HepG2 (cell line): Measurements from ENCODE around the gene GPATCH8.

Experiments
- POGK ChIP-seq: sonication (generic); formaldehyde crosslinking; conservative IDR thresholded peaks from 2 replicates; pipeline ENCODE4 v1.8.0; 2022; ENCODE audit warnings: mild to moderate bottlenecking, moderate library complexity, missing genetic modification reagents
- TF ChIP-seq, protein P1 (sequence below): sonication (generic); formaldehyde crosslinking; IDR thresholded peaks from 2 replicates; pipeline ENCODE4 v1.4.0; 2020; ENCODE audit warnings: missing genetic modification reagents
- TF ChIP-seq, protein P2 (sequence below): IDR thresholded peaks from 2 replicates; pipeline ENCODE4 v1.6.1; 2012; ENCODE audit warnings: inconsistent platforms

- TF ChIP-seq, protein P1, sequence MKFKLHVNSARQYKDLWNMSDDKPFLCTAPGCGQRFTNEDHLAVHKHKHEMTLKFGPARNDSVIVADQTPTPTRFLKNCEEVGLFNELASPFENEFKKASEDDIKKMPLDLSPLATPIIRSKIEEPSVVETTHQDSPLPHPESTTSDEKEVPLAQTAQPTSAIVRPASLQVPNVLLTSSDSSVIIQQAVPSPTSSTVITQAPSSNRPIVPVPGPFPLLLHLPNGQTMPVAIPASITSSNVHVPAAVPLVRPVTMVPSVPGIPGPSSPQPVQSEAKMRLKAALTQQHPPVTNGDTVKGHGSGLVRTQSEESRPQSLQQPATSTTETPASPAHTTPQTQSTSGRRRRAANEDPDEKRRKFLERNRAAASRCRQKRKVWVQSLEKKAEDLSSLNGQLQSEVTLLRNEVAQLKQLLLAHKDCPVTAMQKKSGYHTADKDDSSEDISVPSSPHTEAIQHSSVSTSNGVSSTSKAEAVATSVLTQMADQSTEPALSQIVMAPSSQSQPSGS (CRISPR knock-in tag) = no peak
- 0 out of 2 replicates have a peak, but pooled peaks have one; percentile 36 for TF ChIP-seq POGK (CRISPR knock-in tag)
- TF ChIP-seq, protein P2, sequence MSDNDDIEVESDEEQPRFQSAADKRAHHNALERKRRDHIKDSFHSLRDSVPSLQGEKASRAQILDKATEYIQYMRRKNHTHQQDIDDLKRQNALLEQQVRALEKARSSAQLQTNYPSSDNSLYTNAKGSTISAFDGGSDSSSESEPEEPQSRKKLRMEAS = peak; percentile 81
These were observed 139.5 kb downstream of the GPATCH8 start, which contains the start of gene FAM171A2 for GRCh38 chr17:44363613-44364159.
